Fibroblast of mammary gland (primary cell): ENCODE results near the gene PDZRN3.

Experiments
- DNase-seq: peaks from one replicate; pipeline ENCODE4 v3.0.0-alpha.2; 2010; ENCODE audit warnings: low read depth
- H3K4me3 ChIP-seq: 2 replicates; pipeline ENCODE4 v1.5.1; 2011; ENCODE audit warnings: low read depth, mild to moderate bottlenecking, low read length, moderate library complexity; ENCODE audit not compliant: control insufficient read depth
- TF ChIP-seq, protein P1 (sequence below): conservative IDR thresholded peaks from 2 replicates; pipeline ENCODE4 v1.5.1; 2011; ENCODE audit warnings: low read depth, low read length, inconsistent platforms; ENCODE audit not compliant: control insufficient read depth, insufficient read depth

The PDZRN3 gene

DNA sequence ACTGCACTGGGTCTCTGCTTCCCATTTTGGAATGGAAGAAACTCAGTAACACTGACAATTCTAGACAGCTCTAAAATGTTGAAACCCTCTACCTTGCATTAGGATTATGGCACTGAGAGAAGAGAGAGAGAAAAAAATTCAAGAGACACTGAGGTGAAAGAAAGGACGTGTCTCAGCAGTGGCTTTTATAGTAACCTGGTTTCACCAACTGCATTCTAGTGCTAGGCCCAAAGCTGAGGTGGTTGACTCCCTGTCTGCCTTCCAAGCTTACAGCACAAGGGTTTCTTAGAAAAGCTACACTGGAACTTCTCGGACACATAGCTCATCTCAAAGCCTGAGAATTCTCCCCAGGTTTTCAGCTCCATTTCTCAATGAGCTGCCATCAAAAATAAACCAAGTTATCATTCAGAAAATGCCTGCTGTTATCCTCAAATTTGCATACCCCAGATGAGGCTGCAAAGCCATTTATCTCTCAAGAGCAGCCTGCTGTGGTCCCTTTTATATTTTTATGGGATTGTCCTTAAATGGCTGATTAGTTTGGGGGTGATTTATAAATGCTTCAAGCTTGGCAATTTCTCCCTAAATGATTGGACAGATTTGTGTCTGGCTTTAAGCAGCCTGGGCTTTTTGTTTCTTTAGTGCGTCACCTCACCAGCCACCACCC lies 283.3 kb downstream of the PDZRN3 start:
- TF ChIP-seq, protein P1, sequence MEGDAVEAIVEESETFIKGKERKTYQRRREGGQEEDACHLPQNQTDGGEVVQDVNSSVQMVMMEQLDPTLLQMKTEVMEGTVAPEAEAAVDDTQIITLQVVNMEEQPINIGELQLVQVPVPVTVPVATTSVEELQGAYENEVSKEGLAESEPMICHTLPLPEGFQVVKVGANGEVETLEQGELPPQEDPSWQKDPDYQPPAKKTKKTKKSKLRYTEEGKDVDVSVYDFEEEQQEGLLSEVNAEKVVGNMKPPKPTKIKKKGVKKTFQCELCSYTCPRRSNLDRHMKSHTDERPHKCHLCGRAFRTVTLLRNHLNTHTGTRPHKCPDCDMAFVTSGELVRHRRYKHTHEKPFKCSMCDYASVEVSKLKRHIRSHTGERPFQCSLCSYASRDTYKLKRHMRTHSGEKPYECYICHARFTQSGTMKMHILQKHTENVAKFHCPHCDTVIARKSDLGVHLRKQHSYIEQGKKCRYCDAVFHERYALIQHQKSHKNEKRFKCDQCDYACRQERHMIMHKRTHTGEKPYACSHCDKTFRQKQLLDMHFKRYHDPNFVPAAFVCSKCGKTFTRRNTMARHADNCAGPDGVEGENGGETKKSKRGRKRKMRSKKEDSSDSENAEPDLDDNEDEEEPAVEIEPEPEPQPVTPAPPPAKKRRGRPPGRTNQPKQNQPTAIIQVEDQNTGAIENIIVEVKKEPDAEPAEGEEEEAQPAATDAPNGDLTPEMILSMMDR = no peak
- no peak overlapping the region for H3K4me3 ChIP-seq

DNA sequence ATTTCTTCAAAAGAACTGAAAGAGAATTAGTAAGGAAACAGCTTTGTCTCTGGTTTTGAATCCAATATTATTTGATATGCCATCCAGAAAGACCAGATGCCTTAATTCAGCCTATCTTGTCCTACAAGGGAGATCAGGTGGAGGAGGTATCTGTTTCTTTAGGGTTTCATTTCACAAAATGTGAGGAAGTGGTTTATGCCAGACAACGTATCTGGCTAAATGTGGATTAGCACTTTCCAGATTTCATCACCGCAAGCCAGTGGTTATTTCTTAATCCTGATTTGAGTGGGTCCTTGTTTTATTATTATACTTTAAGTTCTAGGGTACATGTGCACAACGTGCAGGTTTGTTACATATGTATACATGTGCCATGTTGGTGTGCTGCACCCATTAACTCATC lies 292.2 kb downstream of the PDZRN3 start:
- TF ChIP-seq, protein P1 = no peak
- no peak for DNase-seq
- H3K4me3 ChIP-seq = no peak overlapping the region

More for the DNA sequence above, 283.3 kb downstream of the PDZRN3 start:
- no peak for DNase-seq
